Measurements from ENCODE around the gene VMP1.
"Not testable (repeated sequence)": the region's sequence is repeated elsewhere in the genome, so short reads cannot be mapped to it uniquely, and the experiment has no call there.

The VMP1 gene

DNA sequence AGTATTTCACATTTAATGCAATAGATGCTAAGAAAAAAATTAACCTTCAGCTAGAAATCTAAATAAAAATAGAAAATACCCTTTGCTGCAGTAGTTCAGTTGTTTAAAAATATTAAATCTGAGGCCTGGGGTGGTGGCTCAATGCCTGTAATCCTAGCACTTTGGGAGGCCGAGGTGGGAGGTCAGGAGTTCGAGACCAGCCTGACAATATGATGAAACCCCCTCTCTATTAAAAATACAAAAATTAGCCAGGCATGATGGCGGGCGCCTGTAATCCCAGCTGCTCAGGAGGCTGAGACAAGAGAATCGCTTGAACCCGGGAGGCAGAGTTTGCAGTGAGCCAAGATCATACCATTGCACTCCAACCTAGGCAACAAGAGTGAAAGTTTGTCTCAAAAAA, 98.9 kb downstream of the VMP1 start:
- H3K9me3 ChIP-seq (ENCODE audit: control insufficient read depth in 2 of 2, low read length in 2 of 2); H3K27ac ChIP-seq (ENCODE audit: low read length); H3K4me3 ChIP-seq (ENCODE audit: low read length in 2 of 2); H3K9ac ChIP-seq (ENCODE audit: low read length in 2 of 2); H3K4me1 ChIP-seq (ENCODE audit: control insufficient read depth, insufficient read depth, low read length); H3K27me3 ChIP-seq (ENCODE audit: control insufficient read depth in 1 of 2, insufficient read depth in 2 of 2, low read length in 2 of 2); H3K36me3 ChIP-seq (ENCODE audit: control insufficient read depth in 2 of 2, insufficient read depth in 2 of 2, low read length in 2 of 2): not testable (repeated sequence)

DNA sequence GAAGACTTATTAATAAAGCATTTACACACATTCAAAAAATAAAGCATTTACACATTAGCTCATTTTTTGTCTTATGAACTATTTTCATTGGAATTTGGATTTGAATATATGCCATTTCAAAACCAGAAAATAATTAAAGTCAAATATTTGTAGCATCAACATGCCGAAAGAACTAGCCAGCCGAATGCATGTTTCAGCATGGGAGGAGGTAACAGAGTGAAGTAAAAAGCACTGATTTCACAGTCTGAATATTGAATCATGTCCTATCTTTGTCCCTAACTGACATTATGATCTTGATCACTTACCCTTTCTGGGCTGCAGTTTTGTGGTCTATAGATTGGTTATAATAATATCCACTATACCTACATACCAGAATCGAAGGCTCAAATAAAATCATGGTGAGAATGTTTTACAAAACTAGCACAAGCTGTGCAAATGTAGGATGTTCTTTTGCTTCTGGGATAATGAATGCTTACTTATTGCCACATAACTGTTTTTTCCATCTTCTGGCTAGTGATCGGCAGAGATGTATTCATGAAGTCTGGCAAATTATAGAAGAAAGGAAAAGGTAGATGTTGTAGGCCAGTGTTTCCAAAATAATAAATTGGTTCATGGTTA, 100.5 kb downstream of the VMP1 start:
- no peaks in the 10 kb centered on the region for H3K4me1 ChIP-seq (ENCODE audit: control insufficient read depth, insufficient read depth, low read length)
- no peaks in the 10 kb centered on the region for H3K27me3 ChIP-seq (ENCODE audit: control insufficient read depth in 1 of 2, insufficient read depth in 2 of 2, low read length in 2 of 2)
- H3K36me3 ChIP-seq (ENCODE audit: control insufficient read depth in 2 of 2, insufficient read depth in 2 of 2, low read length in 2 of 2) = peaks cover 0 to 8% of the 10 kb centered on the region in 2 donors
- no peak overlapping the region for H3K4me3 ChIP-seq (ENCODE audit: low read length in 2 of 2)
- no peaks in the 10 kb centered on the region for H3K9me3 ChIP-seq (ENCODE audit: control insufficient read depth in 2 of 2, low read length in 2 of 2)
- H3K9ac ChIP-seq (ENCODE audit: low read length in 2 of 2) = no peak overlapping the region
- H3K27ac ChIP-seq (ENCODE audit: low read length) = no peak overlapping the region

DNA sequence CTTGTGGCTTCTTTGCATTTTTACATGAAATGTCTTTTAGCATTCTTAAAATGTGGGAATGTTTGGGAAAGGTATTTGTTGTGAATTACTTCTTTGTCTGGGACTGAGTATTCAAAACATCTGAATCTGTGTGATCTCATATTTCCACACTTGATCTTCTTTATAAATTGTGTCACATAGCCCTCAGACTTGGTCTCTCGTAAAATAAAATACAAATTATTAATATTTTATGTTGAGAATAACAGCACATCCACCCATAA, 103.4 kb downstream of the VMP1 start:
- no peaks in the 10 kb centered on the region for H3K9me3 ChIP-seq (ENCODE audit: control insufficient read depth in 2 of 2, low read length in 2 of 2)
- no peaks in the 10 kb centered on the region for H3K27me3 ChIP-seq (ENCODE audit: control insufficient read depth in 1 of 2, insufficient read depth in 2 of 2, low read length in 2 of 2)
- H3K4me3 ChIP-seq (ENCODE audit: low read length in 2 of 2) = no peak overlapping the region
- no peaks in the 10 kb centered on the region for H3K4me1 ChIP-seq (ENCODE audit: control insufficient read depth, insufficient read depth, low read length)
- peaks cover 0 to 8% of the 10 kb centered on the region in 2 donors for H3K36me3 ChIP-seq (ENCODE audit: control insufficient read depth in 2 of 2, insufficient read depth in 2 of 2, low read length in 2 of 2)
- no peak overlapping the region for H3K27ac ChIP-seq (ENCODE audit: low read length)
- H3K9ac ChIP-seq (ENCODE audit: low read length in 2 of 2) = no peak overlapping the region

DNA sequence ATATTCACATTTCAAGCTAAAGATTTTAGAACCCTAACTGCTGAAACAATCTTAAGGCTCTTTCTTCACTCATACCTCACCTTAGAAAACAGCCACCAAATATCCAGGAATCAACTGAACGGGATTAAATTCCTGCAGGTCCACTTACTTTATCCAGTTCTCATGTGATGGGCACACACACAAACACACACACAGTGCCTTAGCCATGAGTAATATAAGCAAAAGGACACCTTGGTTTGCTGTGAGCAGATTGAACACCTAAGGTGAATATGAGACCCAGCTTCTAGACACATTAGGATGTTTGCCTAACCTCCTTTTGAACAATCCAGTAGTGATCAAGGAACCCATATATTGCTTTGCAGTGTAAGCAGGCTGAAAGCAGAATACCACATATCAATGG, 103.8 kb downstream of the VMP1 start:
- H3K9ac ChIP-seq (ENCODE audit: low read length in 2 of 2) = no peak overlapping the region

DNA sequence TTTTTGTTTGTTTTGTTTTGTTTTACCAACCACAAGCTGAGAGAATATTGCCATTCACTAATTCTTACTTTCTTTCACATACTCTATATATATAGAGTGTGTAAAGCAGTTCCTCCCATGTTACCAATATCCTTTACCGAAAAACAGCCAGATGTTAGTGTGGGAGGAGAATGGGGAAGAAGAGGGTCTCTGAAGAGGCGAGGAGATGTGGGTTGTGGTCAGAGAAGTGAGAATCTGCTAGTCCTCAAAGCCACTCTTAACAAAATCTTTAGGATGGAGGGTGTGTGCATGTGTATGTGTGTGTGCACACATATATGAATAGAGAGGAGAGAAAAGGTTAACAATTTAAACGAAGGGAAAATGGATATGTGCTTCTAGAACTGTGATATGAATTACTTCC, 104.7 kb downstream of the VMP1 start:
- Histone ChIP-seq H3K4me1 (ENCODE audit: control insufficient read depth, insufficient read depth, low read length) (no peaks in the 10 kb centered on the region), H3K9ac (ENCODE audit: low read length in 2 of 2) (no peak overlapping the region), H3K27me3 (ENCODE audit: control insufficient read depth in 1 of 2, insufficient read depth in 2 of 2, low read length in 2 of 2) (no peaks in the 10 kb centered on the region), H3K9me3 (ENCODE audit: control insufficient read depth in 2 of 2, low read length in 2 of 2) (no peaks in the 10 kb centered on the region), H3K36me3 (ENCODE audit: control insufficient read depth in 2 of 2, insufficient read depth in 2 of 2, low read length in 2 of 2) (peaks cover 0 to 8% of the 10 kb centered on the region in 2 donors), H3K27ac (ENCODE audit: low read length) (no peak overlapping the region), H3K4me3 (ENCODE audit: low read length in 2 of 2) (no peak overlapping the region)

More for the DNA sequence above, 103.8 kb downstream of the VMP1 start:
- H3K27ac ChIP-seq (ENCODE audit: low read length) = no peak overlapping the region
- H3K4me1 ChIP-seq (ENCODE audit: control insufficient read depth, insufficient read depth, low read length) = no peaks in the 10 kb centered on the region
- no peaks in the 10 kb centered on the region for H3K27me3 ChIP-seq (ENCODE audit: control insufficient read depth in 1 of 2, insufficient read depth in 2 of 2, low read length in 2 of 2)
- H3K36me3 ChIP-seq (ENCODE audit: control insufficient read depth in 2 of 2, insufficient read depth in 2 of 2, low read length in 2 of 2) = peaks cover 0 to 8% of the 10 kb centered on the region in 2 donors
- no peak overlapping the region for H3K4me3 ChIP-seq (ENCODE audit: low read length in 2 of 2)
- no peaks in the 10 kb centered on the region for H3K9me3 ChIP-seq (ENCODE audit: control insufficient read depth in 2 of 2, low read length in 2 of 2)

DNA sequence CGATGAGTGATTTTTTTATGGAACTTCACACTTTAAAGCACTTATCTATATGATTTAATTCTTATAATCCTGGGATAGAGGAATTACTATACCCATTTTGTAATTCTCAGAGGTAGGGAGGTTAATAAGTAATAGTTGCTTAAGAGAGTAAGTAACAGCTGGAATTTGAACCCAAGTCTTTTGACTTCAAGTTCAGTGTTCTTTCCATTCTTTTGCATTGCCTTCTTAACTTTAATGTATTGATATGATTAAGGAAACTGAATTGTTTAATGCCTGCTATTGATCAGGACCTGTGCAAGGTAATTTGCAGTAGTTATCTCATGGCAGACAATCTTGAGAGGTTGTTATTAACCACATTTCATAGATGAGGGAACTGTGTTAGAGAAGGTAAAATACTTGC, 106.8 kb downstream of the VMP1 start:
- no peaks in the 10 kb centered on the region for H3K9me3 ChIP-seq (ENCODE audit: control insufficient read depth in 2 of 2, low read length in 2 of 2)
- H3K27ac ChIP-seq (ENCODE audit: low read length) = no peak overlapping the region
- no peak overlapping the region for H3K9ac ChIP-seq (ENCODE audit: low read length in 2 of 2)
- H3K27me3 ChIP-seq (ENCODE audit: control insufficient read depth in 1 of 2, insufficient read depth in 2 of 2, low read length in 2 of 2) = no peaks in the 10 kb centered on the region
- no peaks in the 10 kb centered on the region for H3K4me1 ChIP-seq (ENCODE audit: control insufficient read depth, insufficient read depth, low read length)
- no peak overlapping the region for H3K4me3 ChIP-seq (ENCODE audit: low read length in 2 of 2)
- peaks cover 0 to 8% of the 10 kb centered on the region in 2 donors for H3K36me3 ChIP-seq (ENCODE audit: control insufficient read depth in 2 of 2, insufficient read depth in 2 of 2, low read length in 2 of 2)

DNA sequence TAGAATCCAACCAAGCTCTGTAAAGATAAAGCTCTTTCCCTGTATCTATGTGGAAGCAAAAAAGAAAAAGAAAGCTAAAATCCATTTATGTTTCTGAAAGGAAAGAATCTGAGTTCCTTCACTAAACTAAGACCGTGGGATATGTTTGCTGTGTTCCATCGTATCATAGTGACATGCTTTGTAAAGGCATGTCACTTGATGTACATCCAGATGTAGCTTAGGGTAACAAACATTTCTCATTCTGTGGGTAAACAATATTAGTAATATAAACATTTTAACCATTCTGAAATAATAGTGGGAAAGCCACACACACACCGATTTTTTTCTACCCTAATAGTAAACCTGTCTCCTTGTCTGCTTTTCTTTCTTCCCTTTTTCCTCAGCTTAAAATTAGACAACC, 107.2 kb downstream of the VMP1 start:
- Histone ChIP-seq H3K27me3 (ENCODE audit: control insufficient read depth in 1 of 2, insufficient read depth in 2 of 2, low read length in 2 of 2) (no peaks in the 10 kb centered on the region), H3K4me1 (ENCODE audit: control insufficient read depth, insufficient read depth, low read length) (no peaks in the 10 kb centered on the region), H3K36me3 (ENCODE audit: control insufficient read depth in 2 of 2, insufficient read depth in 2 of 2, low read length in 2 of 2) (peaks cover 0 to 8% of the 10 kb centered on the region in 2 donors), H3K27ac (ENCODE audit: low read length) (no peak overlapping the region), H3K4me3 (ENCODE audit: low read length in 2 of 2) (no peak overlapping the region), H3K9ac (ENCODE audit: low read length in 2 of 2) (no peak overlapping the region), H3K9me3 (ENCODE audit: control insufficient read depth in 2 of 2, low read length in 2 of 2) (no peaks in the 10 kb centered on the region)

DNA sequence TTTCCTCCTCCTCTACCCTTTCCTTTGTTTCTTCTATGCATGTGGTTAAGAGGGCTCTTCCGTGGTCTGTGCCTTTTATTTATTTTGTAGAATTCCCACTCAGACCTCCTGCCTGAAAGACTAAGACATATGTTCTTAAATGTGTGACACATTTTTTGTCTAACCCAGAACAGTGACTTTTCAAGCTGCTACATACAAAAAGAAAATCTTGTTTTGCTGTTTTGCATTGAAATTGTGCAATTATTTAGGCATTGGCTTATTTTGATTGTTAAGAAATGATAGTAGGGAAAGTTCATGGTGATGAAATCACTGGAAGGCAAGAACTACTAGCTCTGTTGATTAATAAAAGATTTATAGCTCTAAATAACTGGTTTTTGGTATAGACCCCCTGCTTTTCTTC, 108.5 kb downstream of the VMP1 start:
- Histone ChIP-seq H3K36me3 (ENCODE audit: control insufficient read depth in 2 of 2, insufficient read depth in 2 of 2, low read length in 2 of 2) (peaks cover 0 to 8% of the 10 kb centered on the region in 2 donors), H3K4me1 (ENCODE audit: control insufficient read depth, insufficient read depth, low read length) (no peaks in the 10 kb centered on the region), H3K9ac (ENCODE audit: low read length in 2 of 2) (no peak overlapping the region), H3K27me3 (ENCODE audit: control insufficient read depth in 1 of 2, insufficient read depth in 2 of 2, low read length in 2 of 2) (no peaks in the 10 kb centered on the region), H3K9me3 (ENCODE audit: control insufficient read depth in 2 of 2, low read length in 2 of 2) (no peaks in the 10 kb centered on the region), H3K4me3 (ENCODE audit: low read length in 2 of 2) (no peak overlapping the region), H3K27ac (ENCODE audit: low read length) (no peak overlapping the region)

DNA sequence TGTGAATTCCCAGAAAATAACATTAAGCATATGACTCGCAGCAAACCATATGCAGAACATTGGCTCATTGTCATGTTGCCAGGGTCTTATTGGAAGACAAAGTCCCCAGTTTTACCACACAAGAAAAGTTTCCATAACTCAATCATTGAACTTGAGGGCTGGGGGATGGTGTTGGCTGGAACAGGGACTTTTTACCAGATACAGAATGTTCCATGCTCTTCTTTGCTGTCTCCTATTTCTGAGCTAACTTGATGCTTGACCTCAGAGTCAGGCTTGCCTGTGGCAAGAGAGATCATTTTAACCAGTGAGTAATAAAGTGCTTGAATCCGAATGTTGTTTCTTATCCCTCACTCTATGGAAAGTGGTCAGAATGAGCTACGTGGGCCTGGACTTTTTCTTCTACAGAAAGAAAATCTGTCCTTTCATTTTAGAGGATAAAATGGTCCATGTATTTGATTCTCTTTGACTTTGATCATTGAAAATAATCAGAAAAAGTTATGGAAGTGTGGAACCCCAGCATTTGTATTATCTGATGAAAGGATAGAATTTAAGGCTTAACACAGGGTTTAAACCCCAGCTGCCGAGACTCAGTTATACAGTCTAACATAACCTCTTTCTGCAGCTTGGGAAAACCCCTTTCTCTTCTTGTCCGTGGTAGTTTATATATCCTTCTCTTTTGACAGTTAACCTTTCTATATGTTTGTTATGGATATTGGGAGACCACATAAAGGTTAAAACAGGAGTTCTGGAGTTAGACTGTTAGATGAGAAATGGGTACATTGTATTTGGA, 118.3 kb downstream of the VMP1 start:
- Histone ChIP-seq H3K4me3 (ENCODE audit: low read length in 2 of 2) (no peak overlapping the region), H3K27me3 (ENCODE audit: control insufficient read depth in 1 of 2, insufficient read depth in 2 of 2, low read length in 2 of 2) (no peaks in the 10 kb centered on the region), H3K36me3 (ENCODE audit: control insufficient read depth in 2 of 2, insufficient read depth in 2 of 2, low read length in 2 of 2) (no peaks in the 10 kb centered on the region), H3K9ac (ENCODE audit: low read length in 2 of 2) (peak overlapping the region; percentile 22 to 69), H3K9me3 (ENCODE audit: control insufficient read depth in 2 of 2, low read length in 2 of 2) (no peaks in the 10 kb centered on the region), H3K4me1 (ENCODE audit: control insufficient read depth, insufficient read depth, low read length) (peaks cover 16% of the 10 kb centered on the region), H3K27ac (ENCODE audit: low read length) (peak overlapping the region; percentile 82)

DNA sequence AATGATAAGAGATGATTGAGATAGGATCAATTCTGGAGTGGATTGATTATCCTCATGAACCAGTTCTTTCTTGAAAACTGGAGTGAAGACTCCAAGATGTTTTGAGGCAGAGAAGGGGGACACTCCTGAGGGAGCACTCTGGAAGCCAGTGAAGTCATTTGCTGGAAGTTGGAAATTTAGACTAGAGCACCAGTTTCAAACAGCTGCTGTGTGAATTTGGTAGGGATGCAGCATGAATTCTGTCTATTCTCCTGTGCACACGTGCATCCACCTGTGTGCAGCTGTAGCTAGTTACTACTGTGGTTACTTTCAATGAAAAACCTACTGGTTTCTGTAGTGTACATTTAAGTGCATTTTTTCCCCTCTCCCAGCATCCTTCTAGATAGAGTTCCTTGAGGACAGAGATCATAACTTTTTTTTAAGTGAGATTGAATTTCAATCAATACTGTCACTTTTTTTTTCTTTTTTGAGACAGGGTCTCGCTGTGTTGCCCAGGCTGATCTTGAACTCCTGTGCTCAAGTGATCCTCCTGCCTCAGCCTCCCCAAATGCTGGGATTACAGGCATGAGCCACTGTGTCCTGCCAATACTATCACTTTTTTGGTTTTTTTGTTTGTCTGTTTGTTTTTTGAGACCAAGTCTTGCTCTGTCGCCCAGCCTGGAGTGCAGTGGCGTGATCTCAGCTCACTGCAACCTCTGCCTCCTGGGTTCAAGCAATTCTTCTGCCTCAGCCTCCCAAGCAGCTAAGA, 119.4 kb downstream of the VMP1 start:
- H3K4me3 ChIP-seq (ENCODE audit: low read length in 2 of 2) = no peak overlapping the region
- peaks cover 21% of the 10 kb centered on the region for H3K4me1 ChIP-seq (ENCODE audit: control insufficient read depth, insufficient read depth, low read length)
- no peaks in the 10 kb centered on the region for H3K36me3 ChIP-seq (ENCODE audit: control insufficient read depth in 2 of 2, insufficient read depth in 2 of 2, low read length in 2 of 2)
- H3K27ac ChIP-seq (ENCODE audit: low read length) = peak overlapping the region; percentile 82
- no peaks in the 10 kb centered on the region for H3K9me3 ChIP-seq (ENCODE audit: control insufficient read depth in 2 of 2, low read length in 2 of 2)
- peak overlapping the region in 1 of 2 donors; percentile 69 for H3K9ac ChIP-seq (ENCODE audit: low read length in 2 of 2)
- no peaks in the 10 kb centered on the region for H3K27me3 ChIP-seq (ENCODE audit: control insufficient read depth in 1 of 2, insufficient read depth in 2 of 2, low read length in 2 of 2)
